MG63 (cell line): Measurements from ENCODE around the gene IL17RB. TPM values are rescaled to one million over a fixed set of nuclear protein-coding genes. Genes with fewer than 3 reads are reported as not detected.

Experiments
- total RNA-seq: library from RNA; depleted of rRNA; stranded (reverse); fragments of >200 nt; shearing (Covaris generic); gene quantifications from 2 replicates; pipeline ENCODE4 v1.2.3, GENCODE V29; 2014; ENCODE audit warnings: low replicate concordance; rRNA removed

Gene IL17RB
- total RNA-seq, 1 experiment from 2014 or later = 0.89 TPM

Other genes with a start within 250 kb of the IL17RB start
- gene CHDH, start 149 bp upstream of the IL17RB start, total RNA-seq = 0.76 and 2.0 TPM in 2 replicates
- gene ACTR8, start 35.6 kb downstream of the IL17RB start, total RNA-seq = 13.3 and 13.5 TPM in 2 replicates
- gene SELENOK, start 45.3 kb downstream of the IL17RB start, total RNA-seq = 37.0 and 58.7 TPM in 2 replicates